VCaP (cell line): ENCODE data around the gene TYSND1.
A peak's percentile ranks its signal among the peaks of the same experiment; 100 is the strongest.

Source experiments
- H3K27ac ChIP-seq: fragments of 450-650 bp; 2 replicates; pipeline ENCODE4 v1.5.1; 2017
- CTCF ChIP-seq: fragments of 450-650 bp; conservative IDR thresholded peaks from 2 replicates; pipeline ENCODE4 v1.5.1; 2017; ENCODE audit warnings: mild to moderate bottlenecking, moderate library complexity

TYSND1 gene

GRCh38 chr10:70174058-70174741, 27.7 kb upstream of the TYSND1 start:
- TF ChIP-seq CTCF, result no peak
- peak overlapping the region; percentile 72 for H3K27ac ChIP-seq

- TF ChIP-seq CTCF, result no peak
- peak overlapping the region; percentile 86 for H3K27ac ChIP-seq
Observed at GRCh38 chr10:70169649-70170364, 23.3 kb upstream of the TYSND1 start.

GRCh38 chr10:70169011-70169410, 22.5 kb upstream of the TYSND1 start:
- no peak for TF ChIP-seq CTCF
- peak overlapping the region; percentile 86; the same call in 1 of the 2 replicates for H3K27ac ChIP-seq

GRCh38 chr10:70167246-70167645, 20.7 kb upstream of the TYSND1 start:
- no peak overlapping the region for H3K27ac ChIP-seq
- no peak for TF ChIP-seq CTCF

GRCh38 chr10:70166394-70166793, 19.9 kb upstream of the TYSND1 start:
- no peak for TF ChIP-seq CTCF

GRCh38 chr10:70164163-70164562, 17.7 kb upstream of the TYSND1 start:
- no peak overlapping the region for H3K27ac ChIP-seq
- no peak for TF ChIP-seq CTCF

More at GRCh38 chr10:70166394-70166793, 19.9 kb upstream of the TYSND1 start:
- H3K27ac ChIP-seq, result no peak overlapping the region

GRCh38 chr10:70163448-70163847, 16.9 kb upstream of the TYSND1 start:
- no peak for TF ChIP-seq CTCF
- no peak overlapping the region for H3K27ac ChIP-seq
